Measurements from ENCODE around the gene ZNF787. TPM values are rescaled to one million over a fixed set of nuclear protein-coding genes. Genes with fewer than 3 reads are reported as not detected.

ZNF787 gene
- total and polyA plus RNA-seq, 2 of the 13 experiments (the other 11 are each of a cell fraction or from before 2014, with no cell fraction given): 15.1 to 42.8 TPM

DNA sequence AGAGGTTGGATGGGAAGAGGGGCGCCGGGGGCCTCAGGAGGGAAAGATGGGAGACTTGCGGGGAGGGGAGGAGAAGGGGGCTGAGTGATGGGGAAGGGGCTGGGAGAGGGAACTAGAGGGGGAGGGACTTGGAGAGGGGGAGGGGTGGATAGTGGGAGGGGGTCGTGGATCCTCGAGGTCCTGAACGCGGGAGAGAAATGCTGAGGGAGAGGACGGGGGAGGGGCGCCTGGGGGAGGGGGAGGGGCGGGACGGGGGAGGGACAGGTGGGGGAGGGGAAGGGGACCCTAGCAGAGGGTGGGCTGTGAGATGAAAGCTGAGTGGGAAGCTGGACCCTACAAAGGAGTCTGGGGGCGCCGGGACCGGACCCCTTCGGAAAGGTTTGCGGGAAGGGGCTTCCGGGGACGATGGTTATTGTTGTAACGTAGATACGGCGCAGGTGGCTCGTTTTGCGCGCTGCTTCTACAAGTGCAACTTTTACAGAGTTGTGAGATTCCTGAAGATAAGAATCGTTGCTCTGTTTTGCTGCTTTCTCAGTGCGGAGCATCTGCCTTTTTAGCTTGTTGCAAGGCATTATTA, 20.4 kb upstream of the ZNF787 start (continued):
- TF ChIP-seq ZBTB7A (CRISPR knock-in tag; IDR thresholded peaks at IDR 0.05) (peak; percentile 55; the same call in 1 of the 2 replicates), CBX2 (IDR thresholded peaks at IDR 0.05; ENCODE audit: low read depth, low read length) (no peak), CBX2 (CRISPR knock-in tag; IDR thresholded peaks at IDR 0.05; ENCODE audit: low read depth) (no peak), CHD2 (IDR thresholded peaks at IDR 0.05; ENCODE audit: low read depth, low read length) (0 out of 2 replicates have a peak, but pooled peaks have one; percentile 38), HOXA5 (CRISPR knock-in tag; IDR thresholded peaks at IDR 0.05) (0 out of 2 replicates have a peak, but pooled peaks have one; percentile 1)

DNA sequence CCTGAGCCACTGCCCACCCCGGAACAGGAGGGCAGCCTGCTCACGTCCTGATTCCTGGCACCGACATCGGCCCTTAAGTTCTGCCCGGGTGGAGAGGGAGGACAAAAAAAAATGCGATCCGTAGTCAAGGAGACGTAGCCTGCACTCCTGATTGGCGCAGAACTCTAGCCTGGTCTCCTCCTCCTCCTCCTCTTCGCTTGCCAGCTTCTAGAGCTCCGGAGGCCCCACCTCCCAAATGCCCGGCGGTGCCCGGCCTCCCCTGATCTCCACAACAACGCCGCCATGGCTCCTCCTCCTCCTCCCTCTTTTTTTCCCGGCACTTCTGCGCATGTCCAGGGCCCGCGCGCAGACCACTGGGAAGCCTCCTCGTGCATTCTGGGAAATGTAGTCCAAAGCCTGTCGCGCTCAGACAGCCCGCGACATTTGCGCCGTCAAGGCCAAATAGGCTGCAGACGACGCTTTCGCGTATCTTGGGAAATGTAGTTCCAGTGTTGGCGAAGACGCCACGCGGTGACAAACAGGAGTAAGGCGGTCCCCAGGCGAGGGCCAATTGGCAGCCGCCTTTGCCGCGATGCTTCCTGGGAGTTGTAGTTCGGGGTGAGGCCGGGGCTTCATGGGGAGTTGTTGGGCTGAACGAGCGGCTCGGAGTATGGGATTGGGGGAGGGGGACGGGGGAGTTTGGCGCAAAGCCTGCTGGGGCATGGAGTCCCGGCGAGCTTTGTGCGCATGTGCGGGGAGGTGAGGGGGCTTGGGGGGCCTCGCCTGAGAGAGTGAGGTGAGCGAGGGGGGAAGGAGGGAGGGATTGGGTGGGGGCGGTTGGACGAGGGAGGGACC, 19.7 kb upstream of the ZNF787 start, which contains the start of gene ZNF444:
ZNF444 (plus strand) TSS at position 705 of the 834 bp plus-strand sequence. CDS start 5,625 bp downstream, outside the sequence.
- peak; percentile 83 for ATAC-seq
- no peaks in the 10 kb centered on the region; a peak in 1 of 5 replicates for H3K27me3 ChIP-seq (ENCODE audit: control insufficient read depth in 1 of 2, insufficient read depth in 2 of 2, low read length in 2 of 2)
- peaks cover 0 to 4% of the 10 kb centered on the region in 2 experiments; a peak in 1 of 5 replicates for H3K36me3 ChIP-seq (replicated peaks in 1 of 2; ENCODE audit: control insufficient read depth in 1 of 2, insufficient read depth in 2 of 2, low read length in 2 of 2)
- H3K9me3 ChIP-seq (ENCODE audit: low read length): no peaks in the 10 kb centered on the region
- H3K79me2 ChIP-seq (ENCODE audit: insufficient read depth, low read length): peaks cover 35% of the 10 kb centered on the region
- H4K20me1 ChIP-seq (ENCODE audit: insufficient read depth, low read length): no peaks in the 10 kb centered on the region
- DNase-seq (ENCODE audit: low spot score): peak; percentile 98
- intact Hi-C loops (cut with micrococcal nuclease; ENCODE audit: unreplicated experiment) (loop anchor here (1.0 to 2.0 kb wide), 2 partner anchors 19 to 30 kb away; partner anchors contain the start of gene ZNF787), in situ Hi-C loops (cut with HindIII; ENCODE audit: extremely low pct_ligation_motif_present, low pct_unique_long_range_greater_than_20kb) (no loop called here)
- WGBS (ENCODE audit: low lambda C conversion rate): 1% methylated on average over 53 of the region's 56 CpGs
- peak; percentile 97 for FAIRE-seq
- no TSS peak for BruUV-seq (replicated peaks)
- peak within 1 kb of the TSS; percentile 94 for H3K4me2 ChIP-seq (ENCODE audit: low read depth, low read length)
- peaks cover 86% of the 10 kb centered on the region for H3K4me1 ChIP-seq (ENCODE audit: insufficient read depth, low read length)
- H2AFZ ChIP-seq (ENCODE audit: low read length): no peak within 1 kb of the TSS
- POLR2A ChIA-PET: interaction anchor here (0.6 to 4.9 kb wide), 9 partner anchors 9 to 934 kb away, joined by 3 to 113 read pairs (median 18); partner anchors contain the start of gene ZNF787
- H3K4me3 ChIP-seq (replicated peaks in 1 of 3; ENCODE audit: insufficient read depth in 1 of 3, low read depth in 2 of 3, low read length in 3 of 3): peak within 1 kb of the TSS; percentile 72 to 84 (median 83)
- H3K27ac ChIP-seq (ENCODE audit: extremely low read length, insufficient read depth, low read length): peak within 1 kb of the TSS; percentile 100
- peak within 1 kb of the TSS; percentile 98 for H3K9ac ChIP-seq (ENCODE audit: insufficient read depth, low read depth, low read length)
- CTCF ChIA-PET (ENCODE audit: low intra/inter-chr PET ratio, low total read pairs): no interaction called here
- TF ChIP-seq, protein P1, sequence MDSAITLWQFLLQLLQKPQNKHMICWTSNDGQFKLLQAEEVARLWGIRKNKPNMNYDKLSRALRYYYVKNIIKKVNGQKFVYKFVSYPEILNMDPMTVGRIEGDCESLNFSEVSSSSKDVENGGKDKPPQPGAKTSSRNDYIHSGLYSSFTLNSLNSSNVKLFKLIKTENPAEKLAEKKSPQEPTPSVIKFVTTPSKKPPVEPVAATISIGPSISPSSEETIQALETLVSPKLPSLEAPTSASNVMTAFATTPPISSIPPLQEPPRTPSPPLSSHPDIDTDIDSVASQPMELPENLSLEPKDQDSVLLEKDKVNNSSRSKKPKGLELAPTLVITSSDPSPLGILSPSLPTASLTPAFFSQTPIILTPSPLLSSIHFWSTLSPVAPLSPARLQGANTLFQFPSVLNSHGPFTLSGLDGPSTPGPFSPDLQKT (CRISPR knock-in tag; IDR thresholded peaks at IDR 0.05; ENCODE audit: borderline replicate concordance): no peak
- TF ChIP-seq CBX1 (IDR thresholded peaks at IDR 0.05; ENCODE audit: low read depth): peak; percentile 61
- no peak for TF ChIP-seq SMARCE1 (IDR thresholded peaks at IDR 0.05; ENCODE audit: borderline replicate concordance)
- no peak for TF ChIP-seq ZNF343 (CRISPR knock-in tag; IDR thresholded peaks at IDR 0.05)
- TF ChIP-seq ZNF44 (CRISPR knock-in tag; IDR thresholded peaks at IDR 0.05): no peak
- TF ChIP-seq ZNF496 (CRISPR knock-in tag; IDR thresholded peaks at IDR 0.05; ENCODE audit: insufficient replicate concordance): no peak
- peak; percentile 33; the same call in 1 of the 2 replicates for TF ChIP-seq MAZ (IDR thresholded peaks at IDR 0.05; ENCODE audit: borderline replicate concordance, low read depth, low read length)
- peak; percentile 45; the same call in 1 of the 2 replicates for TF ChIP-seq MAZ (CRISPR knock-in tag; IDR thresholded peaks at IDR 0.05; ENCODE audit: low read depth)
- no peak for TF ChIP-seq BHLHE40 (IDR thresholded peaks at IDR 0.05; ENCODE audit: low read length)
- no peak for TF ChIP-seq ZNF205 (CRISPR knock-in tag; IDR thresholded peaks at IDR 0.05)
- TF ChIP-seq, protein P2, sequence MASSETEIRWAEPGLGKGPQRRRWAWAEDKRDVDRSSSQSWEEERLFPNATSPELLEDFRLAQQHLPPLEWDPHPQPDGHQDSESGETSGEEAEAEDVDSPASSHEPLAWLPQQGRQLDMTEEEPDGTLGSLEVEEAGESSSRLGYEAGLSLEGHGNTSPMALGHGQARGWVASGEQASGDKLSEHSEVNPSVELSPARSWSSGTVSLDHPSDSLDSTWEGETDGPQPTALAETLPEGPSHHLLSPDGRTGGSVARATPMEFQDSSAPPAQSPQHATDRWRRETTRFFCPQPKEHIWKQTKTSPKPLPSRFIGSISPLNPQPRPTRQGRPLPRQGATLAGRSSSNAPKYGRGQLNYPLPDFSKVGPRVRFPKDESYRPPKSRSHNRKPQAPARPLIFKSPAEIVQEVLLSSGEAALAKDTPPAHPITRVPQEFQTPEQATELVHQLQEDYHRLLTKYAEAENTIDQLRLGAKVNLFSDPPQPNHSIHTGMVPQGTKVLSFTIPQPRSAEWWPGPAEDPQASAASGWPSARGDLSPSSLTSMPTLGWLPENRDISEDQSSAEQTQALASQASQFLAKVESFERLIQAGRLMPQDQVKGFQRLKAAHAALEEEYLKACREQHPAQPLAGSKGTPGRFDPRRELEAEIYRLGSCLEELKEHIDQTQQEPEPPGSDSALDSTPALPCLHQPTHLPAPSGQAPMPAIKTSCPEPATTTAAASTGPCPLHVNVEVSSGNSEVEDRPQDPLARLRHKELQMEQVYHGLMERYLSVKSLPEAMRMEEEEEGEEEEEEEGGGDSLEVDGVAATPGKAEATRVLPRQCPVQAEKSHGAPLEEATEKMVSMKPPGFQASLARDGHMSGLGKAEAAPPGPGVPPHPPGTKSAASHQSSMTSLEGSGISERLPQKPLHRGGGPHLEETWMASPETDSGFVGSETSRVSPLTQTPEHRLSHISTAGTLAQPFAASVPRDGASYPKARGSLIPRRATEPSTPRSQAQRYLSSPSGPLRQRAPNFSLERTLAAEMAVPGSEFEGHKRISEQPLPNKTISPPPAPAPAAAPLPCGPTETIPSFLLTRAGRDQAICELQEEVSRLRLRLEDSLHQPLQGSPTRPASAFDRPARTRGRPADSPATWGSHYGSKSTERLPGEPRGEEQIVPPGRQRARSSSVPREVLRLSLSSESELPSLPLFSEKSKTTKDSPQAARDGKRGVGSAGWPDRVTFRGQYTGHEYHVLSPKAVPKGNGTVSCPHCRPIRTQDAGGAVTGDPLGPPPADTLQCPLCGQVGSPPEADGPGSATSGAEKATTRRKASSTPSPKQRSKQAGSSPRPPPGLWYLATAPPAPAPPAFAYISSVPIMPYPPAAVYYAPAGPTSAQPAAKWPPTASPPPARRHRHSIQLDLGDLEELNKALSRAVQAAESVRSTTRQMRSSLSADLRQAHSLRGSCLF (CRISPR knock-in tag; IDR thresholded peaks at IDR 0.05; ENCODE audit: borderline replicate concordance): no peak

All from HepG2 (cell line).